ENCODE results near the gene SFSWAP.

GRCh38 chr12:131784909-131785762, 74.2 kb downstream of the SFSWAP start:
- TF ChIP-seq CTCF (IDR thresholded peaks at IDR 0.05; ENCODE audit: low read depth, low read length, poor library complexity, severe bottlenecking): no peak
- no peak for TF ChIP-seq EZH2phosphoT487 (IDR thresholded peaks at IDR 0.05; ENCODE audit: borderline replicate concordance, low read length)
